HG02973 (cell line): ENCODE data around the gene PON3.

Experiments
- ATAC-seq: cut with Tn5 transposase; IDR thresholded peaks from one replicate; pipeline ENCODE4 v1.9.1; 2021; ENCODE audit warnings: moderate library complexity; ENCODE audit not compliant: unreplicated experiment

The PON3 gene

GRCh38 chr7:95342642-95343307 is 53.4 kb downstream of the PON3 start:
- no peak for ATAC-seq

- no peak for ATAC-seq
Measured at GRCh38 chr7:95342029-95342428, 54.1 kb downstream of the PON3 start.

GRCh38 chr7:95340491-95340890 is 55.7 kb downstream of the PON3 start:
- no peak for ATAC-seq

GRCh38 chr7:95338832-95339231 is 57.3 kb downstream of the PON3 start:
- ATAC-seq, result no peak

- no peak for ATAC-seq
Measured at GRCh38 chr7:95335093-95335492, 61.1 kb downstream of the PON3 start.

- ATAC-seq, result no peak
Measured at GRCh38 chr7:95334447-95334846, 61.7 kb downstream of the PON3 start.

- ATAC-seq, result peak; percentile 16
Measured at GRCh38 chr7:95330961-95331337, 65.2 kb downstream of the PON3 start.

- ATAC-seq, result peak; percentile 94
Measured at GRCh38 chr7:95330204-95330960, 65.8 kb downstream of the PON3 start.

- no peak for ATAC-seq
Measured at GRCh38 chr7:95327356-95327755, 68.8 kb downstream of the PON3 start.

- no peak for ATAC-seq
Measured at GRCh38 chr7:95324431-95324830, 71.7 kb downstream of the PON3 start, which contains the start of gene PON1. PON1 (minus strand) TSS chr7:95324532; CDS start chr7:95324475, 57 bp downstream.

GRCh38 chr7:95323410-95324129 is 72.6 kb downstream of the PON3 start:
- no peak for ATAC-seq

- no peak for ATAC-seq
Measured at GRCh38 chr7:95322854-95323253, 73.3 kb downstream of the PON3 start.

- ATAC-seq, result no peak
Measured at GRCh38 chr7:95322396-95322795, 73.8 kb downstream of the PON3 start.

- no peak for ATAC-seq
Measured at GRCh38 chr7:95321720-95322119, 74.5 kb downstream of the PON3 start.

- ATAC-seq, result no peak
Measured at GRCh38 chr7:95320651-95321050, 75.5 kb downstream of the PON3 start.

- no peak for ATAC-seq
Measured at GRCh38 chr7:95319570-95319969, 76.6 kb downstream of the PON3 start.

GRCh38 chr7:95318501-95319100 is 77.6 kb downstream of the PON3 start:
- ATAC-seq, result no peak

- ATAC-seq, result no peak
Measured at GRCh38 chr7:95317966-95318365, 78.2 kb downstream of the PON3 start.

GRCh38 chr7:95317546-95317945 is 78.6 kb downstream of the PON3 start:
- no peak for ATAC-seq

- peak; percentile 78 for ATAC-seq
Measured at GRCh38 chr7:95316588-95316987, 79.6 kb downstream of the PON3 start.

- no peak for ATAC-seq
Measured at GRCh38 chr7:95312561-95312960, 83.6 kb downstream of the PON3 start.
